Gastrocnemius medialis (tissue), 4 donors: Measurements from ENCODE around the gene CPLX1. TPM values are rescaled to one million over a fixed set of nuclear protein-coding genes. Genes with fewer than 3 reads are reported as not detected.

Experiments used
- ATAC-seq, 2 donors: fragments of 150-250 bp; one replicate each; pipeline ENCODE4 v1.9.1; 2016
- DNase-seq, 2 donors: peaks; one replicate each; pipeline ENCODE4 v3.0.0-alpha.2; 2019
- H3K27ac ChIP-seq, 4 donors: fragments of 200-600 bp; sonication (generic); 1 replicate in 1 of 4; 2 replicates in 3 of 4; pipeline ENCODE4 v1.5.1; 2016 to 2018; ENCODE audit warnings: mild to moderate bottlenecking in 2 of 4, moderate library complexity in 1 of 4
- H3K27me3 ChIP-seq, 3 donors: fragments of 200-600 bp; sonication (generic) in 2 of 3; 1 replicate in 1 of 3; 2 replicates in 2 of 3; pipeline versions ENCODE4 v1.5.1 to v1.6.0; 2016 to 2019; ENCODE audit warnings: mild to moderate bottlenecking in 1 of 3, moderate library complexity in 1 of 3
- H3K36me3 ChIP-seq, 2 donors: fragments of 200-600 bp; sonication (generic) in 1 of 2; one replicate each; pipeline ENCODE4 v1.5.1; 2017 to 2018
- H3K4me1 ChIP-seq, 2 donors: fragments of 200-600 bp; sonication (generic) in 1 of 2; one replicate each; pipeline ENCODE4 v1.5.1; 2016 to 2017; ENCODE audit warnings: mild to moderate bottlenecking in 2 of 2
- H3K4me3 ChIP-seq, 4 donors: fragments of 200-600 bp; sonication (generic) in 3 of 4; 1 replicate in 1 of 4; 2 replicates in 3 of 4; pipeline ENCODE4 v1.5.1; 2016 to 2019; ENCODE audit warnings: mild to moderate bottlenecking in 2 of 4
- H3K9me3 ChIP-seq, 3 donors: fragments of 200-600 bp; sonication (generic) in 2 of 3; 1 replicate in 1 of 3; 2 replicates in 2 of 3; pipeline ENCODE4 v1.5.1; 2016 to 2019
- POLR2A ChIP-seq, 2 donors: fragments of 450-650 bp; IDR thresholded peaks; one replicate each; pipeline ENCODE4 v1.6.1; 2017; ENCODE audit warnings: antibody characterized with exemption in 2 of 2, mild to moderate bottlenecking in 2 of 2, moderate library complexity in 2 of 2
- in situ Hi-C, 4 donors: fragments of 200-750 bp; cut with MboI; loops; one replicate each; pipeline versions ENCODE4 v1.15.0 to v1.8.0; 2017; ENCODE audit warnings: low sequenced_read_pairs in 4 of 4
- intact Hi-C: fragments of 100-400 bp; cut with DNase I; formaldehyde crosslinking; loops from one replicate; pipeline ENCODE4 v1.15.1; 2023; ENCODE audit warnings: low total_unique reads
- total RNA-seq, 4 donors: library from RNA; depleted of rRNA; stranded (reverse); fragments of >200 nt; gene quantifications; one replicate each; pipeline versions ENCODE4 v1.1.0 to v1.2.3, GENCODE V29; 2016
- TF ChIP-seq, protein P1 (sequence below), 5 experiments: fragments of 450-650 bp in 3 of 5; fragments of 200-600 bp in 2 of 5; sonication (generic) in 2 of 5; IDR thresholded peaks in 4 of 5; conservative IDR thresholded peaks in 1 of 5; 1 replicate in 4 of 5; 2 replicates in 1 of 5; pipeline ENCODE4 v1.5.1; 2016 to 2019; ENCODE audit warnings: antibody characterized with exemption in 5 of 5, mild to moderate bottlenecking in 3 of 5, moderate library complexity in 3 of 5

CPLX1 gene
- total RNA-seq, 4 donors from 2014 or later = 0.91 to 1.0 TPM; not detected in 2

DNA sequence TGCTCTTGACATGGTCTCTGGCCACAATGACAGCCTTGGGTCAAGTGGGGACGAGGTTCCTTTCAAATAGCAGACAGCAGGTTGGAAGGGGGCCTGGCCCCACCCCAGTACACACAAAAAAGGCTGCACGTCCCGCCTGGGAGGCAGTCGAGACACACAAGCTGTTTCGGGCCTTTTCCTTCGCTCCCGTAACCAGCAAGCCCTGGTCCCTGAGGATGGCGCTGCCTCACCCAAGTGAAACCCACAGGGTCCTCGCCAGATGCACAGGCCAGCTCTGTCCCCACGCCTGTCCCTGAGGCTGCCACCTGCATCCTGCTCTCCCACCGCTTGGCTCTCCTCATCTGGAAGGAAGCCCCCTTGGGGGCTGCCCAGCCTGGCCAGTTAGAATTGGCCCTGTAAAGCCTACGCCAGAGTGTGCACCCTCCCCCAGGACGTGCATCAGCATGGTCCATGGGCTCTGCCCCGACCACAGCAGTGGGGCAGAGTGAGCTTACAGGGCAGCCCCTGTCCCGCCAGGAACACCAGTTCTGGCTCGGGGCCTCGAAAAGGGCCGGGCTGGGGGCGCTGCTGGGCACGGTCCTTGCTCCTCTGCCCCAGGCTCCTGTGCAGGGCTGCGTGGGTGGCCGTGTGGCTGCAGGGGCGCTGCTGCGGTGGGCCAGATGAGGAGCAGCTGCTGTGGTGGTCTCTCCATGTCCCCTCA, 2.0 kb downstream of the CPLX1 start:
- no peak for ATAC-seq
- H3K4me3 ChIP-seq = no peak overlapping the region
- no peak for DNase-seq
- no peaks in the 10 kb centered on the region for H3K9me3 ChIP-seq
- no peak overlapping the region for H3K27ac ChIP-seq
- no peak for TF ChIP-seq POLR2A (IDR thresholded peaks at IDR 0.05)
- TF ChIP-seq, protein P1, sequence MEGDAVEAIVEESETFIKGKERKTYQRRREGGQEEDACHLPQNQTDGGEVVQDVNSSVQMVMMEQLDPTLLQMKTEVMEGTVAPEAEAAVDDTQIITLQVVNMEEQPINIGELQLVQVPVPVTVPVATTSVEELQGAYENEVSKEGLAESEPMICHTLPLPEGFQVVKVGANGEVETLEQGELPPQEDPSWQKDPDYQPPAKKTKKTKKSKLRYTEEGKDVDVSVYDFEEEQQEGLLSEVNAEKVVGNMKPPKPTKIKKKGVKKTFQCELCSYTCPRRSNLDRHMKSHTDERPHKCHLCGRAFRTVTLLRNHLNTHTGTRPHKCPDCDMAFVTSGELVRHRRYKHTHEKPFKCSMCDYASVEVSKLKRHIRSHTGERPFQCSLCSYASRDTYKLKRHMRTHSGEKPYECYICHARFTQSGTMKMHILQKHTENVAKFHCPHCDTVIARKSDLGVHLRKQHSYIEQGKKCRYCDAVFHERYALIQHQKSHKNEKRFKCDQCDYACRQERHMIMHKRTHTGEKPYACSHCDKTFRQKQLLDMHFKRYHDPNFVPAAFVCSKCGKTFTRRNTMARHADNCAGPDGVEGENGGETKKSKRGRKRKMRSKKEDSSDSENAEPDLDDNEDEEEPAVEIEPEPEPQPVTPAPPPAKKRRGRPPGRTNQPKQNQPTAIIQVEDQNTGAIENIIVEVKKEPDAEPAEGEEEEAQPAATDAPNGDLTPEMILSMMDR (IDR thresholded peaks at IDR 0.05 in 4 of 5, conservative IDR thresholded peaks at IDR 0.05 in 1 of 5) = no peak
- no peaks in the 10 kb centered on the region for H3K4me1 ChIP-seq
- H3K36me3 ChIP-seq = no peaks in the 10 kb centered on the region
- in situ Hi-C loops (no loop called here), intact Hi-C loops (no loop called here)
- peaks cover 54 to 87% (median 77%) of the 10 kb centered on the region in 3 donors for H3K27me3 ChIP-seq

DNA sequence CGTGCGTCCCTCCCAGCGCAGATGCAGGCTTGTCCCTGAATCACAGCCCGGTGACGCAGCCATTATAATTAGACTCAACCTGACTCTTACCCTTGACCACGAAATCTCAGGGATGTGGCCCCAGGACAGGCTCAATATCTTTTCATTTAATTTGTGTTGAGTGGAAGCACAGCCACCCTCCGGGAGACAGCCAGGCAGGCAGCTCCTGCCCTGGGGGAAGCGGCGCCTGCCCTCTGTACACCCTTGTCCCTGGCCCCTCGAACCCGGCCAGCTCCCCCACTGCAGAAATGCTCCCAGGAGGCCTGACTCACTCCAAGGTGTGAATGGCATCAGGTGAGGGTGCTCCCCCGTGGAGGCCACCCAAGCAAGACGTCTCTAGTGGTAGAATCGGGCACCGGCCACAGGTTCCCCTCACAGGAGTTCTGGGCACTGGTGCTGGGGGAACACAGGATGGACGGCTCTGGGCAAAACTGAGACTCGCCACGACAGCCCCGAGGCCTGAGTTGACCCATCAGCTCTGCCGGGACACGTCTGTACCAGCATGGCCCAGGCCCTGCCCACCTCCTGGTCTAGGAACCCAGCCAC, 2.7 kb downstream of the CPLX1 start:
- Histone ChIP-seq H3K9me3 (no peaks in the 10 kb centered on the region), H3K4me1 (no peaks in the 10 kb centered on the region), H3K27ac (no peak overlapping the region), H3K4me3 (no peak overlapping the region), H3K27me3 (peaks cover 54 to 86% (median 77%) of the 10 kb centered on the region in 3 donors), H3K36me3 (no peaks in the 10 kb centered on the region)
- DNase-seq (no peak), ATAC-seq (no peak)
- TF ChIP-seq POLR2A (IDR thresholded peaks at IDR 0.05) = no peak
- TF ChIP-seq, protein P1 (IDR thresholded peaks at IDR 0.05 in 4 of 5, conservative IDR thresholded peaks at IDR 0.05 in 1 of 5) = no peak
- intact Hi-C loops = no loop called here
- in situ Hi-C loops = no loop called here

DNA sequence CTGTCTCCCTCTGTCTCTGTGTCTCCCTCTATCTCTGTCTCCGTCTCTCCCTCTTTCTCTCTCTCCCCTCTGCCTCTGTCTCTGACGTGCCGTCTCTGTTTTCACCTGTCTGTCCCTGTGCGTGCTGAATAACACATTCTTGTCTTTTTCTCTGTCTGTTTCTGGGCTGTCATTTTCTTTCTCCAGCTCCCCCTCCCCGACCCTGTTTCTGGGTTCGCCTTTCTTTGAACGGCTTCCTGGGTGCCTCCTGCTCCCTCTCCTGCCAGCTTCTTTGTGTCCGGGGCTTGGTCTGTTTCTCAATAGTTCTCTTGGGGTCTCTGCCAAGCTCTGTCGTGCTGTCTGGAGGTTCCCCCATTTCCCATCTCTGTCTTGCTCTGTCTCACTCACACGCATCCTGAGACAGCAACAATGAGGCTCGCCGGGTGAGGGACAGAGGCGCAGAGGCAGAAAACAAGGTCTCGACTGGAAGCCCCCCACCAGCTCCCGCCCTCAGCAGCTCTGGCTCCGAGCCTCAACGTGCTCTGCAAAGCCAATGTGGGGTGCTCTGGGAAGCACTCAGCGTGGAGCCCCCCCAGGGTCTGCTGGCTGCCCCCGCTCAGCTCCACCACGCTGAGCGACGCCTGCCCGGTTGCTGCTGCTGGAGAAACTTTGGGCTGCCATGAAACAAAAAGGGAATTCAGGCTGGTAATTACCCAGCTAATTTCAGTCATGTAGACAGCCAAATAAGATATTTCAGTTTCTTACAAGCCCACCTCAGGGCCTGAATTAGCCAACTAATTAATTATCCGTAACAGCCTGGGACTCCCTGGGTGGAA, 3.4 kb downstream of the CPLX1 start:
- peaks cover 49 to 79% (median 72%) of the 10 kb centered on the region in 3 donors for H3K27me3 ChIP-seq
- in situ Hi-C loops = no loop called here
- H3K27ac ChIP-seq = no peak overlapping the region

DNA sequence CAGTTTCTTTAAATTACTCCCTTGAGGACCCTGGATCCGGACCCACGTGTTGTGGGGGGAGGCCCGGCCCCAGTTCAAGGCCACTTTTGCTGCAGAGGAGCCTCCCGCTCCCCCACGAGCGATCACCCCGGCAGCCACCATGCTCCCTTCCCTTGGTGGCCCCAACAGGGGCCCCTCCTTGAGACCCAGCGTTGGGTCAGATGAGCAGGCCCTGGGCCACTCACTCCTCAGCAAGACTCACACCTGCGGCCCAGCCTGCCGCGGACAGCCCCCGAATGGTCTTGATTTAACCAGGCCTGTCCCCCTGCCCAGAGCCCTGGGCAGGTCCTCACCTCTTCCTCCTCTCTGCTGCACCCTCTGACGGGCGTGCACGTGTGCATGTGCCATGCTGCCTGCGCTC, 4.3 kb downstream of the CPLX1 start:
- peaks cover 42 to 70% (median 63%) of the 10 kb centered on the region in 3 donors for H3K27me3 ChIP-seq
- no peaks in the 10 kb centered on the region for H3K9me3 ChIP-seq
- H3K4me3 ChIP-seq = no peak overlapping the region
- H3K27ac ChIP-seq = no peak overlapping the region
- intact Hi-C loops = no loop called here
- no peaks in the 10 kb centered on the region for H3K36me3 ChIP-seq
- H3K4me1 ChIP-seq = no peaks in the 10 kb centered on the region
- in situ Hi-C loops = no loop called here
- no peak for DNase-seq
- no peak for ATAC-seq
- TF ChIP-seq POLR2A (IDR thresholded peaks at IDR 0.05) = no peak
- TF ChIP-seq, protein P1 (IDR thresholded peaks at IDR 0.05 in 4 of 5, conservative IDR thresholded peaks at IDR 0.05 in 1 of 5) = no peak

More for the DNA sequence above, 3.4 kb downstream of the CPLX1 start:
- Histone ChIP-seq H3K4me1 (no peaks in the 10 kb centered on the region), H3K9me3 (no peaks in the 10 kb centered on the region), H3K36me3 (no peaks in the 10 kb centered on the region), H3K4me3 (no peak overlapping the region)
- ATAC-seq (no peak), DNase-seq (no peak)
- intact Hi-C loops = no loop called here
- no peak for TF ChIP-seq POLR2A (IDR thresholded peaks at IDR 0.05)
- TF ChIP-seq, protein P1 (IDR thresholded peaks at IDR 0.05 in 4 of 5, conservative IDR thresholded peaks at IDR 0.05 in 1 of 5) = no peak
